ENCODE results near the gene MEGF6. TPM values are rescaled to one million over a fixed set of nuclear protein-coding genes. Genes with fewer than 3 reads are reported as not detected.

Gene MEGF6
- total RNA-seq, 1 experiment from 2014 or later, result 65.3 TPM

- no peak overlapping the region for H3K27ac ChIP-seq
- H3K79me2 ChIP-seq (ENCODE audit: low read depth), result no peaks in the 10 kb centered on the region; the same call in 1 of the 2 replicates
- BruUV-seq (replicated peaks), result no TSS peak
- POLR2A ChIA-PET (ENCODE audit: unreplicated experiment), result no interaction called here
- H3K4me2 ChIP-seq, result no peak overlapping the region
- intact Hi-C loops (cut with micrococcal nuclease; ENCODE audit: unreplicated experiment), result no loop called here
- H3K36me3 ChIP-seq (ENCODE audit: low read depth), result no peaks in the 10 kb centered on the region
- H3K9me2 ChIP-seq (ENCODE audit: insufficient read depth), result no peaks in the 10 kb centered on the region
- CTCF ChIA-PET, result no interaction called here
- H3F3A ChIP-seq (ENCODE audit: insufficient read depth, low read depth), result no peaks in the 10 kb centered on the region
- no peaks in the 10 kb centered on the region for H3K9me3 ChIP-seq (ENCODE audit: insufficient read depth, low read depth)
- no peak overlapping the region for H2AFZ ChIP-seq
- H3K4me1 ChIP-seq (replicated peaks; ENCODE audit: insufficient read depth), result peaks cover 2% of the 10 kb centered on the region; the same call in 1 of the 2 replicates
- TF ChIP-seq CTCF (conservative IDR thresholded peaks at IDR 0.05) (no peak), EZH2 (IDR thresholded peaks at IDR 0.05; ENCODE audit: low read depth) (no peak)
- peaks cover 26% of the 10 kb centered on the region for H4K20me1 ChIP-seq (ENCODE audit: insufficient read depth)
- no peak overlapping the region for H3K4me3 ChIP-seq
- DNase-seq, result no peak
- no peaks in the 10 kb centered on the region for H3K27me3 ChIP-seq (ENCODE audit: insufficient read depth, low read depth)
Observed at GRCh38 chr1:3524556-3525203, 86.6 kb downstream of the MEGF6 start.

- CTCF ChIA-PET, result no interaction called here
- no peak for DNase-seq
- H4K20me1 ChIP-seq (ENCODE audit: insufficient read depth), result peaks cover 22% of the 10 kb centered on the region
- no peak overlapping the region for H3K4me2 ChIP-seq
- POLR2A ChIA-PET (ENCODE audit: unreplicated experiment), result no interaction called here
- H3K4me1 ChIP-seq (replicated peaks; ENCODE audit: insufficient read depth), result no peaks in the 10 kb centered on the region
- no peak overlapping the region for H3K27ac ChIP-seq
- H3K4me3 ChIP-seq, result no peak overlapping the region
- H3K79me2 ChIP-seq (ENCODE audit: low read depth), result no peaks in the 10 kb centered on the region; the same call in 1 of the 2 replicates
- H3F3A ChIP-seq (ENCODE audit: insufficient read depth, low read depth), result no peaks in the 10 kb centered on the region
- intact Hi-C loops (cut with micrococcal nuclease; ENCODE audit: unreplicated experiment), result no loop called here
- H2AFZ ChIP-seq, result no peak overlapping the region
- TF ChIP-seq CTCF (conservative IDR thresholded peaks at IDR 0.05) (no peak), EZH2 (IDR thresholded peaks at IDR 0.05; ENCODE audit: low read depth) (no peak)
- H3K36me3 ChIP-seq (ENCODE audit: low read depth), result no peaks in the 10 kb centered on the region
- H3K27me3 ChIP-seq (ENCODE audit: insufficient read depth, low read depth), result no peaks in the 10 kb centered on the region
- H3K9me3 ChIP-seq (ENCODE audit: insufficient read depth, low read depth), result no peaks in the 10 kb centered on the region
- no peaks in the 10 kb centered on the region for H3K9me2 ChIP-seq (ENCODE audit: insufficient read depth)
- no TSS peak for BruUV-seq (replicated peaks)
Observed at GRCh38 chr1:3523980-3524379, 87.3 kb downstream of the MEGF6 start.

GRCh38 chr1:3522564-3523265, 88.6 kb downstream of the MEGF6 start:
- no peaks in the 10 kb centered on the region for H3K27me3 ChIP-seq (ENCODE audit: insufficient read depth, low read depth)
- intact Hi-C loops (cut with micrococcal nuclease; ENCODE audit: unreplicated experiment), result no loop called here
- POLR2A ChIA-PET (ENCODE audit: unreplicated experiment), result no interaction called here
- H3K4me2 ChIP-seq, result no peak overlapping the region
- no peaks in the 10 kb centered on the region for H3K9me2 ChIP-seq (ENCODE audit: insufficient read depth)
- H4K20me1 ChIP-seq (ENCODE audit: insufficient read depth), result peaks cover 18% of the 10 kb centered on the region
- H3F3A ChIP-seq (ENCODE audit: insufficient read depth, low read depth), result no peaks in the 10 kb centered on the region
- no peak overlapping the region for H3K4me3 ChIP-seq
- TF ChIP-seq EZH2 (IDR thresholded peaks at IDR 0.05; ENCODE audit: low read depth), result no peak
- no peak for TF ChIP-seq CTCF (conservative IDR thresholded peaks at IDR 0.05)
- no peaks in the 10 kb centered on the region for H3K4me1 ChIP-seq (replicated peaks; ENCODE audit: insufficient read depth)
- H3K79me2 ChIP-seq (ENCODE audit: low read depth), result no peaks in the 10 kb centered on the region
- H2AFZ ChIP-seq, result no peak overlapping the region
- CTCF ChIA-PET, result interaction anchor here (0.7 kb wide), 1 partner anchor 94 kb away, joined by 6 read pairs; no protein-coding TSS in a partner anchor
- no peak overlapping the region for H3K27ac ChIP-seq
- H3K9me3 ChIP-seq (ENCODE audit: insufficient read depth, low read depth), result no peaks in the 10 kb centered on the region
- DNase-seq, result no peak
- peaks cover 5% of the 10 kb centered on the region; the same call in 1 of the 2 replicates for H3K36me3 ChIP-seq (ENCODE audit: low read depth)
- no TSS peak for BruUV-seq (replicated peaks)

All from PC-9 (cell line).